HL-60 (cell line): ENCODE results near the gene BMPR2.

Experiments used
- GABPA ChIP-seq: IDR thresholded peaks from 2 replicates; pipeline ENCODE4 v1.6.1; 2012; ENCODE audit warnings: low read depth
- POLR2AphosphoS5 ChIP-seq: IDR thresholded peaks from 2 replicates; pipeline ENCODE4 v1.6.1; 2012; ENCODE audit warnings: low read depth
- TF ChIP-seq, protein P1 (sequence below): IDR thresholded peaks from one replicate; pipeline ENCODE4 v1.5.1; 2011; ENCODE audit warnings: low read length, control low read depth, inconsistent platforms; ENCODE audit not compliant: insufficient read depth
- TF ChIP-seq, protein P2 (sequence below): IDR thresholded peaks from 2 replicates; pipeline ENCODE4 v1.6.1; 2012; ENCODE audit warnings: low read depth; ENCODE audit not compliant: insufficient replicate concordance

DNA sequence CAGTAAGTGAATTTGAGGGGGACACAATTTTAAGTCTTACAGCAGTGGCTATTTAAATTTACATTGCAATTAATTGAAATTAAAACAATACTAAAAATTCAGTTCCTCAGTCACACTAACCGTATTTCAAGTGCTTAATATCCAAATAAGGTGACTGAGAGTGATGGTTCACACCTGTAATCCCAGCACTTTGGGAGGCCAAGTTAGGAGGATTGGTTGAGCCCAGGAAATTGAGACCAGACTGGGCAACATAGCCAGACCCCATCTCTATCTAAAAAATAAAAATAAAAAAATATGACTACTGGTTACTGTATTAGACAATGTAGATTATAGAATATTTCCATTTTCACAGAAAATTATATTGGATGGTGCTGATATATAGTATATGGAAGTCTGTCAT lies 79.0 kb downstream of the BMPR2 start:
- TF ChIP-seq, protein P1, sequence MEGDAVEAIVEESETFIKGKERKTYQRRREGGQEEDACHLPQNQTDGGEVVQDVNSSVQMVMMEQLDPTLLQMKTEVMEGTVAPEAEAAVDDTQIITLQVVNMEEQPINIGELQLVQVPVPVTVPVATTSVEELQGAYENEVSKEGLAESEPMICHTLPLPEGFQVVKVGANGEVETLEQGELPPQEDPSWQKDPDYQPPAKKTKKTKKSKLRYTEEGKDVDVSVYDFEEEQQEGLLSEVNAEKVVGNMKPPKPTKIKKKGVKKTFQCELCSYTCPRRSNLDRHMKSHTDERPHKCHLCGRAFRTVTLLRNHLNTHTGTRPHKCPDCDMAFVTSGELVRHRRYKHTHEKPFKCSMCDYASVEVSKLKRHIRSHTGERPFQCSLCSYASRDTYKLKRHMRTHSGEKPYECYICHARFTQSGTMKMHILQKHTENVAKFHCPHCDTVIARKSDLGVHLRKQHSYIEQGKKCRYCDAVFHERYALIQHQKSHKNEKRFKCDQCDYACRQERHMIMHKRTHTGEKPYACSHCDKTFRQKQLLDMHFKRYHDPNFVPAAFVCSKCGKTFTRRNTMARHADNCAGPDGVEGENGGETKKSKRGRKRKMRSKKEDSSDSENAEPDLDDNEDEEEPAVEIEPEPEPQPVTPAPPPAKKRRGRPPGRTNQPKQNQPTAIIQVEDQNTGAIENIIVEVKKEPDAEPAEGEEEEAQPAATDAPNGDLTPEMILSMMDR, result no peak
- TF ChIP-seq GABPA (no peak), POLR2AphosphoS5 (no peak)
- TF ChIP-seq, protein P2, sequence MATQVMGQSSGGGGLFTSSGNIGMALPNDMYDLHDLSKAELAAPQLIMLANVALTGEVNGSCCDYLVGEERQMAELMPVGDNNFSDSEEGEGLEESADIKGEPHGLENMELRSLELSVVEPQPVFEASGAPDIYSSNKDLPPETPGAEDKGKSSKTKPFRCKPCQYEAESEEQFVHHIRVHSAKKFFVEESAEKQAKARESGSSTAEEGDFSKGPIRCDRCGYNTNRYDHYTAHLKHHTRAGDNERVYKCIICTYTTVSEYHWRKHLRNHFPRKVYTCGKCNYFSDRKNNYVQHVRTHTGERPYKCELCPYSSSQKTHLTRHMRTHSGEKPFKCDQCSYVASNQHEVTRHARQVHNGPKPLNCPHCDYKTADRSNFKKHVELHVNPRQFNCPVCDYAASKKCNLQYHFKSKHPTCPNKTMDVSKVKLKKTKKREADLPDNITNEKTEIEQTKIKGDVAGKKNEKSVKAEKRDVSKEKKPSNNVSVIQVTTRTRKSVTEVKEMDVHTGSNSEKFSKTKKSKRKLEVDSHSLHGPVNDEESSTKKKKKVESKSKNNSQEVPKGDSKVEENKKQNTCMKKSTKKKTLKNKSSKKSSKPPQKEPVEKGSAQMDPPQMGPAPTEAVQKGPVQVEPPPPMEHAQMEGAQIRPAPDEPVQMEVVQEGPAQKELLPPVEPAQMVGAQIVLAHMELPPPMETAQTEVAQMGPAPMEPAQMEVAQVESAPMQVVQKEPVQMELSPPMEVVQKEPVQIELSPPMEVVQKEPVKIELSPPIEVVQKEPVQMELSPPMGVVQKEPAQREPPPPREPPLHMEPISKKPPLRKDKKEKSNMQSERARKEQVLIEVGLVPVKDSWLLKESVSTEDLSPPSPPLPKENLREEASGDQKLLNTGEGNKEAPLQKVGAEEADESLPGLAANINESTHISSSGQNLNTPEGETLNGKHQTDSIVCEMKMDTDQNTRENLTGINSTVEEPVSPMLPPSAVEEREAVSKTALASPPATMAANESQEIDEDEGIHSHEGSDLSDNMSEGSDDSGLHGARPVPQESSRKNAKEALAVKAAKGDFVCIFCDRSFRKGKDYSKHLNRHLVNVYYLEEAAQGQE, result no peak
